Measurements from ENCODE around the gene HMG20B. TPM values are rescaled to one million over a fixed set of nuclear protein-coding genes. Genes with fewer than 3 reads are reported as not detected.

Gene HMG20B
- total RNA-seq, 1 experiment from 2014 or later = 121 TPM

DNA sequence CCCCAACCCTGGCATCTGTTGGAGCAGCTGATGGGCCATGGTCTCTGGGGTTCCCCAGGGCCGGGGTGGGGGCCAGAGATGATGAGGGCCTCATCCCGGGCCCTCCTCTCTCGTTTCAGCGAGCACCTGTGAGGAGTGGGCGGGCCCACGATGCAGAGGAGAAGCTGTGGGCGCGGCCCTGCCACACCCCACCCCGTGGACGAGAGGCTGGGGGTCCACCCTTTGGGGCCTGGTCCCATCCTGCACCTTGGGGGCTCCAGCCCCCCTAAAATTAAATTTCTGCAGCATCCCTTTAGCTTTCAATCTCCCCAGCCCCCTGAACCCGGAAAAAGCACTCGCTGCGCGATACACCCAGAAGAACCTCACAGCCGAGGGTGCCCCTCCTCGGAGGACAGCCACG is 5.6 kb downstream of the HMG20B start (continued):
- TF ChIP-seq FOXP4 (CRISPR knock-in tag; IDR thresholded peaks at IDR 0.05) = no peak
- TF ChIP-seq, protein P1, sequence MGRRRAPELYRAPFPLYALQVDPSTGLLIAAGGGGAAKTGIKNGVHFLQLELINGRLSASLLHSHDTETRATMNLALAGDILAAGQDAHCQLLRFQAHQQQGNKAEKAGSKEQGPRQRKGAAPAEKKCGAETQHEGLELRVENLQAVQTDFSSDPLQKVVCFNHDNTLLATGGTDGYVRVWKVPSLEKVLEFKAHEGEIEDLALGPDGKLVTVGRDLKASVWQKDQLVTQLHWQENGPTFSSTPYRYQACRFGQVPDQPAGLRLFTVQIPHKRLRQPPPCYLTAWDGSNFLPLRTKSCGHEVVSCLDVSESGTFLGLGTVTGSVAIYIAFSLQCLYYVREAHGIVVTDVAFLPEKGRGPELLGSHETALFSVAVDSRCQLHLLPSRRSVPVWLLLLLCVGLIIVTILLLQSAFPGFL (CRISPR knock-in tag; IDR thresholded peaks at IDR 0.05; ENCODE audit: borderline replicate concordance) = no peak
- no peak for TF ChIP-seq SOX15 (CRISPR knock-in tag; IDR thresholded peaks at IDR 0.05)
- TF ChIP-seq SP1 (CRISPR knock-in tag; conservative IDR thresholded peaks at IDR 0.05) = no peak
- TF ChIP-seq MXD4 (CRISPR knock-in tag; IDR thresholded peaks at IDR 0.05; ENCODE audit: borderline replicate concordance) = no peak
- TF ChIP-seq NR2C2 (CRISPR knock-in tag; IDR thresholded peaks at IDR 0.05) = no peak

GRCh38 chr19:3580156-3580934 is 7.6 kb downstream of the HMG20B start:
- no peak for DNase-seq (ENCODE audit: low spot score)
- Mint-ChIP-seq H3K27me3 (ENCODE audit: low read depth) (peaks cover 47% of the 10 kb centered on the region), H3K4me3 (no peak overlapping the region), H3K27ac (no peak overlapping the region), H3K36me3 (peaks cover 2% of the 10 kb centered on the region), H3K9me3 (no peaks in the 10 kb centered on the region), H3K4me1 (peaks cover 9% of the 10 kb centered on the region)
- POLR2A ChIA-PET = no interaction called here
- no peak for ATAC-seq
- CTCF ChIA-PET = interaction anchor here (0.9 kb wide), 1 partner anchor 32 kb away, joined by 3 read pairs; no protein-coding TSS in a partner anchor
- no peak for TF ChIP-seq NFYB (CRISPR knock-in tag; conservative IDR thresholded peaks at IDR 0.05; ENCODE audit: low read depth)
- no peak for TF ChIP-seq JAZF1 (CRISPR knock-in tag; IDR thresholded peaks at IDR 0.05)
- no peak for TF ChIP-seq RELA (CRISPR knock-in tag; IDR thresholded peaks at IDR 0.05; ENCODE audit: borderline replicate concordance)
- TF ChIP-seq CREM (CRISPR knock-in tag; IDR thresholded peaks at IDR 0.05) = no peak
- TF ChIP-seq GABPB1 (CRISPR knock-in tag; IDR thresholded peaks at IDR 0.05) = no peak
- TF ChIP-seq USF2 (CRISPR knock-in tag; IDR thresholded peaks at IDR 0.05) = no peak
- TF ChIP-seq OVOL2 (CRISPR knock-in tag; IDR thresholded peaks at IDR 0.05; ENCODE audit: borderline replicate concordance) = no peak
- no peak for TF ChIP-seq ZNF232 (CRISPR knock-in tag; IDR thresholded peaks at IDR 0.05)
- no peak for TF ChIP-seq GTF2I (CRISPR knock-in tag; conservative IDR thresholded peaks at IDR 0.05)
- TF ChIP-seq ATF1 (CRISPR knock-in tag; IDR thresholded peaks at IDR 0.05) = no peak
- TF ChIP-seq, protein P2, sequence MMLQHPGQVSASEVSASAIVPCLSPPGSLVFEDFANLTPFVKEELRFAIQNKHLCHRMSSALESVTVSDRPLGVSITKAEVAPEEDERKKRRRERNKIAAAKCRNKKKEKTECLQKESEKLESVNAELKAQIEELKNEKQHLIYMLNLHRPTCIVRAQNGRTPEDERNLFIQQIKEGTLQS (CRISPR knock-in tag; conservative IDR thresholded peaks at IDR 0.05) = no peak
- no peak for TF ChIP-seq ELF4 (CRISPR knock-in tag; IDR thresholded peaks at IDR 0.05; ENCODE audit: low read depth)
- no peak for TF ChIP-seq SOX15 (CRISPR knock-in tag; IDR thresholded peaks at IDR 0.05)
- TF ChIP-seq ATF2 (CRISPR knock-in tag; IDR thresholded peaks at IDR 0.05; ENCODE audit: borderline replicate concordance, low read depth) = no peak
- TF ChIP-seq, protein P1 (CRISPR knock-in tag; IDR thresholded peaks at IDR 0.05; ENCODE audit: borderline replicate concordance) = no peak
- TF ChIP-seq, protein P3, sequence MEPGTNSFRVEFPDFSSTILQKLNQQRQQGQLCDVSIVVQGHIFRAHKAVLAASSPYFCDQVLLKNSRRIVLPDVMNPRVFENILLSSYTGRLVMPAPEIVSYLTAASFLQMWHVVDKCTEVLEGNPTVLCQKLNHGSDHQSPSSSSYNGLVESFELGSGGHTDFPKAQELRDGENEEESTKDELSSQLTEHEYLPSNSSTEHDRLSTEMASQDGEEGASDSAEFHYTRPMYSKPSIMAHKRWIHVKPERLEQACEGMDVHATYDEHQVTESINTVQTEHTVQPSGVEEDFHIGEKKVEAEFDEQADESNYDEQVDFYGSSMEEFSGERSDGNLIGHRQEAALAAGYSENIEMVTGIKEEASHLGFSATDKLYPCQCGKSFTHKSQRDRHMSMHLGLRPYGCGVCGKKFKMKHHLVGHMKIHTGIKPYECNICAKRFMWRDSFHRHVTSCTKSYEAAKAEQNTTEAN (CRISPR knock-in tag; IDR thresholded peaks at IDR 0.05) = no peak
- TF ChIP-seq CBFB (CRISPR knock-in tag; IDR thresholded peaks at IDR 0.05; ENCODE audit: low read depth) = no peak
- no peak for TF ChIP-seq ZMAT4 (CRISPR knock-in tag; IDR thresholded peaks at IDR 0.05)

Data from WTC11 (cell line).